ENCODE measurements around the gene CCDC30. TPM values are rescaled to one million over a fixed set of nuclear protein-coding genes. Genes with fewer than 3 reads are reported as not detected.

Gene CCDC30
- total RNA-seq, 2 experiments from 2014 or later: 1.2 to 1.3 TPM

GRCh38 chr1:42684139-42684538 lies 221.1 kb downstream of the CCDC30 start:
- POLR2A ChIA-PET: interaction anchor here (1.0 to 5.1 kb wide), 9 partner anchors 8 to 368 kb away, joined by 3 to 171 read pairs (median 7); partner anchors contain the start of genes C1orf50, P3H1, PPCS and PPIH
- intact Hi-C loops (cut with DNase I, micrococcal nuclease): loop anchor here (5.0 to 10.0 kb wide), 7 partner anchors 227 to 1319 kb away; partner anchors contain the start of genes FOXJ3 (in 2 of the 2), CFAP57 (in 1 of the 2), EBNA1BP2 (in 1 of the 2) and FOXO6 (in 1 of the 2)

GRCh38 chr1:42686418-42686817 lies 223.3 kb downstream of the CCDC30 start:
- Histone ChIP-seq H3K27ac (ENCODE audit: low read depth in 1 of 2, low read length in 2 of 2) (no peak overlapping the region), H3K36me3 (ENCODE audit: insufficient read depth, low read length) (peaks cover 26% of the 10 kb centered on the region), H3K9me3 (ENCODE audit: control insufficient read depth in 1 of 2, insufficient read depth in 1 of 2, low read length in 2 of 2) (no peaks in the 10 kb centered on the region), H3K27me3 (ENCODE audit: control insufficient read depth in 1 of 2, insufficient read depth in 2 of 2, low read length in 2 of 2) (no peaks in the 10 kb centered on the region), H3K4me1 (ENCODE audit: insufficient read depth, low read length) (peaks cover 52% of the 10 kb centered on the region), H3K4me3 (ENCODE audit: low read length) (no peak overlapping the region)
- ChIA-PET CTCF (no interaction called here), POLR2A (no interaction called here)
- intact Hi-C loops (cut with DNase I, micrococcal nuclease): loop anchor here in 1 of 2 experiments (10.0 kb wide), 2 partner anchors 652 to 1322 kb away; partner anchors contain the start of gene FOXO6
- Mint-ChIP-seq H3K9me3 (no peaks in the 10 kb centered on the region), H3K27ac (peak overlapping the region; percentile 71), H3K4me3 (peak overlapping the region; percentile 49), H3K27me3 (no peaks in the 10 kb centered on the region), H3K4me1 (ENCODE audit: low read depth) (peaks cover 88% of the 10 kb centered on the region), H3K36me3 (ENCODE audit: low read depth) (peaks cover 61% of the 10 kb centered on the region)
- ATAC-seq (ENCODE audit: poor library complexity) (no peak), DNase-seq (no peak)
- TF ChIP-seq, protein P1, sequence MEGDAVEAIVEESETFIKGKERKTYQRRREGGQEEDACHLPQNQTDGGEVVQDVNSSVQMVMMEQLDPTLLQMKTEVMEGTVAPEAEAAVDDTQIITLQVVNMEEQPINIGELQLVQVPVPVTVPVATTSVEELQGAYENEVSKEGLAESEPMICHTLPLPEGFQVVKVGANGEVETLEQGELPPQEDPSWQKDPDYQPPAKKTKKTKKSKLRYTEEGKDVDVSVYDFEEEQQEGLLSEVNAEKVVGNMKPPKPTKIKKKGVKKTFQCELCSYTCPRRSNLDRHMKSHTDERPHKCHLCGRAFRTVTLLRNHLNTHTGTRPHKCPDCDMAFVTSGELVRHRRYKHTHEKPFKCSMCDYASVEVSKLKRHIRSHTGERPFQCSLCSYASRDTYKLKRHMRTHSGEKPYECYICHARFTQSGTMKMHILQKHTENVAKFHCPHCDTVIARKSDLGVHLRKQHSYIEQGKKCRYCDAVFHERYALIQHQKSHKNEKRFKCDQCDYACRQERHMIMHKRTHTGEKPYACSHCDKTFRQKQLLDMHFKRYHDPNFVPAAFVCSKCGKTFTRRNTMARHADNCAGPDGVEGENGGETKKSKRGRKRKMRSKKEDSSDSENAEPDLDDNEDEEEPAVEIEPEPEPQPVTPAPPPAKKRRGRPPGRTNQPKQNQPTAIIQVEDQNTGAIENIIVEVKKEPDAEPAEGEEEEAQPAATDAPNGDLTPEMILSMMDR (IDR thresholded peaks at IDR 0.05): no peak

More at GRCh38 chr1:42684139-42684538, 221.1 kb downstream of the CCDC30 start:
- no peaks in the 10 kb centered on the region for H3K27me3 ChIP-seq (ENCODE audit: control insufficient read depth in 1 of 2, insufficient read depth in 2 of 2, low read length in 2 of 2)
- Mint-ChIP-seq H3K27me3 (no peaks in the 10 kb centered on the region), H3K36me3 (ENCODE audit: low read depth) (peaks cover 53% of the 10 kb centered on the region), H3K27ac (peak overlapping the region; percentile 89), H3K4me1 (ENCODE audit: low read depth) (peaks cover 72% of the 10 kb centered on the region), H3K9me3 (no peaks in the 10 kb centered on the region), H3K4me3 (peak overlapping the region; percentile 94)
- no peak overlapping the region for H3K27ac ChIP-seq (ENCODE audit: low read depth in 1 of 2, low read length in 2 of 2)
- no peaks in the 10 kb centered on the region for H3K9me3 ChIP-seq (ENCODE audit: control insufficient read depth in 1 of 2, insufficient read depth in 1 of 2, low read length in 2 of 2)
- CTCF ChIA-PET: interaction anchor here (4.7 kb wide), 1 partner anchor 27 kb away, joined by 21 read pairs; the partner anchor contains the start of gene PPIH
- H3K4me1 ChIP-seq (ENCODE audit: insufficient read depth, low read length): peaks cover 53% of the 10 kb centered on the region
- peak in 3 of 14 experiments; percentile 15 to 36 (median 28) for DNase-seq
- peak overlapping the region; percentile 69 for H3K4me3 ChIP-seq (ENCODE audit: low read length)
- ATAC-seq (ENCODE audit: poor library complexity): no peak
- TF ChIP-seq, protein P1 (IDR thresholded peaks at IDR 0.05): no peak
- H3K36me3 ChIP-seq (ENCODE audit: insufficient read depth, low read length): peaks cover 25% of the 10 kb centered on the region

DNA sequence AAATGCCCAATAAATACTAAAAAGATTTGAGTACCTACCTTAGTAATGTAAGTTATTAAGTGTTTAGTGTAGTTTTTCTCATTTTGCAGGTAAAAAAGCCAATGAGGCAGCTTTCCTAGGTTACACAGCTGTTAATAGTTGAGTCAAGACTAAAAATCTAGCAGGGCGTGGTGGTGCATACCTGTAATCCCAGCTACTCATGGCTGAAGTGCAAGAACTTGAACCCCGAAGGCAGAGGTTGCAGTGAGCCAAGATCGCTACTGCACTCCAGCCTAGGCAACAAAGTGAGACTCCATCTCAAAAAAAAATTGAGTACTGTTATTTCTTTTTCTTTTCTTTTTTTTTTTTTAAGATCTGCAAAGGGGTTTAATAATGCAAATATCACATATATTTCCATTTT lies 226.8 kb downstream of the CCDC30 start:
- DNase-seq (no peak), ATAC-seq (ENCODE audit: poor library complexity) (no peak)
- no peak overlapping the region for H3K27ac ChIP-seq (ENCODE audit: low read depth in 1 of 2, low read length in 2 of 2)
- POLR2A ChIA-PET: interaction anchor here (1.0 to 4.7 kb wide), 3 partner anchors 8 to 77 kb away, joined by 3 to 37 read pairs (median 3); partner anchors contain the start of genes C1orf50, P3H1 and YBX1
- CTCF ChIA-PET: interaction anchor here (0.8 kb wide), 1 partner anchor 23 kb away, joined by 3 read pairs; no protein-coding TSS in a partner anchor
- intact Hi-C loops (cut with DNase I, micrococcal nuclease): loop anchor here in 1 of 2 experiments (10.0 kb wide), 3 partner anchors 45 to 1325 kb away; partner anchors contain the start of gene FOXO6
- no peaks in the 10 kb centered on the region for H3K27me3 ChIP-seq (ENCODE audit: control insufficient read depth in 1 of 2, insufficient read depth in 2 of 2, low read length in 2 of 2)
- no peaks in the 10 kb centered on the region for H3K27me3 Mint-ChIP-seq
- peaks cover 59% of the 10 kb centered on the region for H3K36me3 Mint-ChIP-seq (ENCODE audit: low read depth)
- H3K4me1 ChIP-seq (ENCODE audit: insufficient read depth, low read length): peaks cover 47% of the 10 kb centered on the region
- peaks cover 28% of the 10 kb centered on the region for H3K36me3 ChIP-seq (ENCODE audit: insufficient read depth, low read length)
- peak overlapping the region; percentile 52 for H3K27ac Mint-ChIP-seq
- no peaks in the 10 kb centered on the region for H3K9me3 Mint-ChIP-seq
- no peak overlapping the region for H3K4me3 ChIP-seq (ENCODE audit: low read length)
- TF ChIP-seq, protein P1 (IDR thresholded peaks at IDR 0.05): no peak
- H3K4me1 Mint-ChIP-seq (ENCODE audit: low read depth): peaks cover 97% of the 10 kb centered on the region
- no peak overlapping the region for H3K4me3 Mint-ChIP-seq
- no peaks in the 10 kb centered on the region for H3K9me3 ChIP-seq (ENCODE audit: control insufficient read depth in 1 of 2, insufficient read depth in 1 of 2, low read length in 2 of 2)

Data from CD4-positive, alpha-beta T cell (primary cell).